GM10847 (cell line): Measurements from ENCODE around the gene NUP153.

ENCODE experiments used
- POLR2A ChIP-seq: IDR thresholded peaks from 2 replicates; pipeline ENCODE4 v1.6.1; 2011; ENCODE audit not compliant: insufficient read length; ENCODE audit errors: extremely low read depth

Gene NUP153

GRCh38 chr6:17716221-17716620 is 9.5 kb upstream of the NUP153 start:
- no peak for TF ChIP-seq POLR2A

GRCh38 chr6:17714879-17715851 is 8.4 kb upstream of the NUP153 start:
- no peak for TF ChIP-seq POLR2A

GRCh38 chr6:17714177-17714576 is 7.5 kb upstream of the NUP153 start:
- no peak for TF ChIP-seq POLR2A

- TF ChIP-seq POLR2A: no peak
Observed at GRCh38 chr6:17712576-17712975, 5.9 kb upstream of the NUP153 start.

- TF ChIP-seq POLR2A: no peak
Observed at GRCh38 chr6:17710331-17710730, 3.6 kb upstream of the NUP153 start.

- no peak for TF ChIP-seq POLR2A
Observed at GRCh38 chr6:17709476-17709875, 2.8 kb upstream of the NUP153 start.

- no peak for TF ChIP-seq POLR2A
Observed at GRCh38 chr6:17707371-17707651, 586 bp upstream of the NUP153 start.

- peak; percentile 83 for TF ChIP-seq POLR2A
Observed at GRCh38 chr6:17705778-17706579, 746 bp downstream of the NUP153 start.

- no peak for TF ChIP-seq POLR2A
Observed at GRCh38 chr6:17705428-17705777, 1.3 kb downstream of the NUP153 start.

- TF ChIP-seq POLR2A: no peak
Observed at GRCh38 chr6:17703256-17703694, 3.5 kb downstream of the NUP153 start.

- no peak for TF ChIP-seq POLR2A
Observed at GRCh38 chr6:17700421-17701416, 6.0 kb downstream of the NUP153 start.

- TF ChIP-seq POLR2A: no peak
Observed at GRCh38 chr6:17691925-17692538, 14.7 kb downstream of the NUP153 start.

GRCh38 chr6:17688481-17688880 is 18.2 kb downstream of the NUP153 start:
- TF ChIP-seq POLR2A: no peak

- no peak for TF ChIP-seq POLR2A
Observed at GRCh38 chr6:17687136-17687535, 19.6 kb downstream of the NUP153 start.

GRCh38 chr6:17684134-17684533 is 22.6 kb downstream of the NUP153 start:
- TF ChIP-seq POLR2A: no peak

- TF ChIP-seq POLR2A: no peak
Observed at GRCh38 chr6:17683428-17683827, 23.3 kb downstream of the NUP153 start.
